Activated CD4-positive, CD25-positive, alpha-beta regulatory T cell treated with anti-CD3 and anti-CD28 coated beads, Interleukin-2, amount 50 U/mL, for 16 hours (primary cell): ENCODE data around the gene MAGI1.

Experiments used
- DNase-seq: peaks from one replicate; pipeline ENCODE4 v3.0.0-alpha.2; 2020; ENCODE audit warnings: low read depth, low spot score

Gene MAGI1

GRCh38 chr3:65368866-65369265 lies 669.9 kb downstream of the MAGI1 start:
- no peak for DNase-seq

GRCh38 chr3:65362688-65363087 lies 676.0 kb downstream of the MAGI1 start:
- DNase-seq, result no peak

- no peak for DNase-seq
Observed at GRCh38 chr3:65361448-65361847, 677.3 kb downstream of the MAGI1 start.

- DNase-seq, result no peak
Observed at GRCh38 chr3:65356331-65357248, 682.1 kb downstream of the MAGI1 start.

- no peak for DNase-seq
Observed at GRCh38 chr3:65354880-65355279, 683.8 kb downstream of the MAGI1 start.

GRCh38 chr3:65352951-65353350 lies 685.8 kb downstream of the MAGI1 start:
- DNase-seq, result no peak

GRCh38 chr3:65351753-65352152 lies 687.0 kb downstream of the MAGI1 start:
- DNase-seq, result no peak

- DNase-seq, result no peak
Observed at GRCh38 chr3:65350801-65351476, 687.8 kb downstream of the MAGI1 start.

- no peak for DNase-seq
Observed at GRCh38 chr3:65348398-65348995, 690.2 kb downstream of the MAGI1 start.

GRCh38 chr3:65347166-65347565 lies 691.6 kb downstream of the MAGI1 start:
- DNase-seq, result no peak

- no peak for DNase-seq
Observed at GRCh38 chr3:65344846-65345245, 693.9 kb downstream of the MAGI1 start.

GRCh38 chr3:65344444-65344843 lies 694.3 kb downstream of the MAGI1 start:
- no peak for DNase-seq

- no peak for DNase-seq
Observed at GRCh38 chr3:65343736-65344135, 695.0 kb downstream of the MAGI1 start.

- no peak for DNase-seq
Observed at GRCh38 chr3:65343026-65343425, 695.7 kb downstream of the MAGI1 start.

- no peak for DNase-seq
Observed at GRCh38 chr3:65342084-65342683, 696.5 kb downstream of the MAGI1 start.

GRCh38 chr3:65339192-65339740 lies 699.5 kb downstream of the MAGI1 start:
- DNase-seq, result no peak

- DNase-seq, result no peak
Observed at GRCh38 chr3:65338571-65338970, 700.1 kb downstream of the MAGI1 start.

- DNase-seq, result no peak
Observed at GRCh38 chr3:65335587-65335986, 703.1 kb downstream of the MAGI1 start.

GRCh38 chr3:65334045-65334665 lies 704.6 kb downstream of the MAGI1 start:
- no peak for DNase-seq

- DNase-seq, result no peak
Observed at GRCh38 chr3:65331730-65332129, 707.0 kb downstream of the MAGI1 start.

- DNase-seq, result no peak
Observed at GRCh38 chr3:65330072-65330471, 708.6 kb downstream of the MAGI1 start.
